H9 (cell line): Measurements from ENCODE around the gene C11orf24. TPM values are rescaled to one million over a fixed set of nuclear protein-coding genes. Genes with fewer than 3 reads are reported as not detected.

Experiments
- DNase-seq: peaks from one replicate; pipeline ENCODE4 v3.0.0-alpha.2; 2017
- H2AFZ ChIP-seq: one replicate; pipeline ENCODE4 v1.6.1; 2013; ENCODE audit warnings: mild to moderate bottlenecking, low read length, control low read depth, moderate library complexity
- H2AK5ac ChIP-seq: 2 replicates; pipeline ENCODE4 v1.6.1; 2013; ENCODE audit warnings: low read length, control low read depth, mixed read lengths; ENCODE audit not compliant: insufficient read length
- H2BK120ac ChIP-seq: one replicate; pipeline ENCODE4 v1.6.1; 2013; ENCODE audit warnings: low read depth, mild to moderate bottlenecking, low read length, control low read depth, inconsistent platforms; ENCODE audit not compliant: poor library complexity, severe bottlenecking
- H2BK12ac ChIP-seq: 2 replicates; pipeline ENCODE4 v1.6.1; 2013; ENCODE audit warnings: low read length, control low read depth, mixed read lengths, low read depth; ENCODE audit not compliant: insufficient read length
- H2BK15ac ChIP-seq: 2 replicates; pipeline ENCODE4 v1.6.1; 2013; ENCODE audit warnings: low read depth, low read length, control low read depth
- H2BK20ac ChIP-seq: one replicate; pipeline ENCODE4 v1.6.1; 2013; ENCODE audit warnings: low read depth, mild to moderate bottlenecking, low read length, control low read depth, inconsistent platforms; ENCODE audit not compliant: poor library complexity, severe bottlenecking
- H2BK5ac ChIP-seq: 2 replicates; pipeline ENCODE4 v1.6.1; 2013; ENCODE audit warnings: low read length, control low read depth, mixed read lengths; ENCODE audit not compliant: insufficient read length
- H3K14ac ChIP-seq: 2 replicates; pipeline ENCODE4 v1.6.1; 2013; ENCODE audit warnings: low read length, control low read depth; ENCODE audit not compliant: insufficient read depth
- H3K18ac ChIP-seq: 2 replicates; pipeline ENCODE4 v1.6.1; 2013; ENCODE audit warnings: low read depth, mild to moderate bottlenecking, mixed read lengths, low read length, control low read depth; ENCODE audit not compliant: insufficient read length
- H3K23ac ChIP-seq: 2 replicates; pipeline ENCODE4 v1.6.1; 2013; ENCODE audit warnings: low read length, control low read depth, mixed read lengths, low read depth; ENCODE audit not compliant: insufficient read length
- H3K23me2 ChIP-seq: 2 replicates; pipeline ENCODE4 v1.6.1; 2013; ENCODE audit warnings: low read depth, mild to moderate bottlenecking, mixed read lengths, low read length, control low read depth; ENCODE audit not compliant: insufficient read length, poor library complexity, severe bottlenecking
- H3K27ac ChIP-seq: 2 replicates; pipeline ENCODE4 v1.5.1; 2013; ENCODE audit warnings: low read length, control low read depth, mixed read lengths, low read depth; ENCODE audit not compliant: insufficient read length
- H3K27me3 ChIP-seq: 2 replicates; pipeline ENCODE4 v1.6.1; 2013; ENCODE audit warnings: low read length, control low read depth, inconsistent platforms; ENCODE audit not compliant: insufficient read depth
- H3K4ac ChIP-seq: 2 replicates; pipeline ENCODE4 v1.6.1; 2013; ENCODE audit warnings: low read depth, mild to moderate bottlenecking, control low read depth, inconsistent platforms, low read length, moderate library complexity
- H3K4me1 ChIP-seq: 2 replicates; pipeline ENCODE4 v1.6.1; 2013; ENCODE audit warnings: low read length, control low read depth, inconsistent platforms; ENCODE audit not compliant: insufficient read depth
- H3K4me2 ChIP-seq: 2 replicates; pipeline ENCODE4 v1.6.1; 2013; ENCODE audit warnings: low read length, control low read depth, mixed read lengths; ENCODE audit not compliant: insufficient read length, insufficient read depth
- H3K56ac ChIP-seq: 2 replicates; pipeline ENCODE4 v1.6.1; 2013; ENCODE audit warnings: low read depth, mild to moderate bottlenecking, mixed read lengths, low read length, control low read depth; ENCODE audit not compliant: insufficient read length
- H3K79me1 ChIP-seq: 2 replicates; pipeline ENCODE4 v1.6.1; 2013; ENCODE audit warnings: low read depth, mild to moderate bottlenecking, moderate library complexity, low read length, control low read depth, inconsistent platforms; ENCODE audit not compliant: insufficient read depth, poor library complexity, severe bottlenecking
- H3K79me2 ChIP-seq: 2 replicates; pipeline ENCODE4 v1.6.1; 2013; ENCODE audit warnings: low read length, control low read depth, inconsistent platforms; ENCODE audit not compliant: insufficient read depth
- H3K9ac ChIP-seq: 2 replicates; pipeline ENCODE4 v1.6.1; 2013; ENCODE audit warnings: low read length, control low read depth, mixed read lengths; ENCODE audit not compliant: insufficient read length; ENCODE audit errors: extremely low read depth
- H3K9me3 ChIP-seq: one replicate; pipeline ENCODE4 v1.6.1; 2013; ENCODE audit warnings: low read depth, low read length, inconsistent platforms; ENCODE audit not compliant: control insufficient read depth
- H3T11ph ChIP-seq: one replicate; pipeline ENCODE4 v1.6.1; 2013; ENCODE audit warnings: mild to moderate bottlenecking, low read length, control low read depth, inconsistent platforms
- H4K20me1 ChIP-seq: one replicate; pipeline ENCODE4 v1.6.1; 2013; ENCODE audit not compliant: control insufficient read depth, insufficient read length, insufficient read depth
- H4K5ac ChIP-seq: 2 replicates; pipeline ENCODE4 v1.6.1; 2013; ENCODE audit warnings: low read depth, mild to moderate bottlenecking, mixed read lengths, low read length, control low read depth; ENCODE audit not compliant: insufficient read length
- H4K8ac ChIP-seq: replicated peaks from 2 replicates; pipeline ENCODE4 v1.6.1; 2013; ENCODE audit warnings: low read length, control low read depth, mixed read lengths, low read depth; ENCODE audit not compliant: insufficient read length
- H4K91ac ChIP-seq: 2 replicates; pipeline ENCODE4 v1.6.1; 2013; ENCODE audit warnings: low read depth, mild to moderate bottlenecking, moderate library complexity, mixed read lengths, low read length, control low read depth; ENCODE audit not compliant: insufficient read length
- H3K27ac Mint-ChIP-seq, 3 experiments: 2 replicates in 2 of 3; 3 replicates in 1 of 3; pipeline ENCODE4 v1.8.0; 2020 to 2021; ENCODE audit warnings: mixed read lengths in 3 of 3, mild to moderate bottlenecking in 1 of 3, moderate library complexity in 1 of 3
- H3K27me3 Mint-ChIP-seq: 2 replicates; pipeline ENCODE4 v1.8.0; 2021; ENCODE audit warnings: low read depth, mild to moderate bottlenecking, moderate library complexity, mixed read lengths
- H3K36me3 Mint-ChIP-seq, 3 experiments: 2 replicates in 2 of 3; 3 replicates in 1 of 3; pipeline ENCODE4 v1.8.0; 2020 to 2021; ENCODE audit warnings: low read depth in 3 of 3, mixed read lengths in 3 of 3; ENCODE audit not compliant: insufficient read depth in 1 of 3
- H3K4me1 Mint-ChIP-seq, 2 experiments: 2 replicates each; pipeline ENCODE4 v1.8.0; 2020; ENCODE audit warnings: mixed read lengths in 2 of 2
- H3K4me3 Mint-ChIP-seq, 2 experiments: 2 replicates in 1 of 2; 3 replicates in 1 of 2; pipeline ENCODE4 v1.8.0; 2020 to 2021; ENCODE audit warnings: mild to moderate bottlenecking in 2 of 2, mixed read lengths in 2 of 2, moderate library complexity in 1 of 2
- H3K9me3 Mint-ChIP-seq, 2 experiments: 2 replicates in 1 of 2; 3 replicates in 1 of 2; pipeline ENCODE4 v1.8.0; 2020; ENCODE audit warnings: mild to moderate bottlenecking in 2 of 2, mixed read lengths in 2 of 2, moderate library complexity in 1 of 2
- CTCF ChIP-seq: fragments of 200-600 bp; sonication (generic); conservative IDR thresholded peaks from 3 replicates; pipeline ENCODE4 v1.8.0; 2021; ENCODE audit warnings: antibody characterized with exemption, mild to moderate bottlenecking
- WGBS: extraction: QIAGEN DNeasy Blood & Tissue Kit; methylation state at CpG from one replicate; pipeline ENCODE4 v1.1.7; 2013; ENCODE audit warnings: missing lambda C conversion rate, low lambda C conversion rate, mixed read lengths; ENCODE audit not compliant: insufficient read length; ENCODE audit errors: extremely low coverage; 5-methylcytosine and 5-hydroxymethylcytosine counted together
- total RNA-seq: library from RNA; stranded (reverse); gene quantifications from 2 replicates; pipeline ENCODE4 v1.2.1, GENCODE V29; 2021

The C11orf24 gene
- total RNA-seq, 1 experiment from 2014 or later: 46.8 TPM

- no peak overlapping the region for H2BK15ac ChIP-seq
- H4K8ac ChIP-seq: no peak overlapping the region
- H3K4me2 ChIP-seq: no peak overlapping the region
- H3K79me2 ChIP-seq: peaks cover 2% of the 10 kb centered on the region; the same call in 1 of the 2 replicates
- Mint-ChIP-seq H3K9me3 (no peaks in the 10 kb centered on the region), H3K36me3 (no peaks in the 10 kb centered on the region; a peak in 2 of 7 replicates), H3K4me3 (peak overlapping the region in 1 of 2 experiments; percentile 40; a peak in 1 of 5 replicates), H3K27ac (no peak overlapping the region), H3K4me1 (peaks cover 14 to 20% of the 10 kb centered on the region in 2 experiments), H3K27me3 (no peaks in the 10 kb centered on the region; the same call in 1 of the 2 replicates)
- no peak overlapping the region for H3K27ac ChIP-seq
- H3K4me1 ChIP-seq: no peaks in the 10 kb centered on the region; the same call in 1 of the 2 replicates
- H2BK20ac ChIP-seq: no peak overlapping the region
- no peak overlapping the region for H2BK5ac ChIP-seq
- H3K4ac ChIP-seq: no peak overlapping the region
- peaks cover 3% of the 10 kb centered on the region for H3K23me2 ChIP-seq
- no peak for TF ChIP-seq CTCF
- H2AK5ac ChIP-seq: no peak overlapping the region
- no peaks in the 10 kb centered on the region for H3K27me3 ChIP-seq
- no peak overlapping the region for H2AFZ ChIP-seq
- WGBS: no CpG with 5 or more reads among the region's 1 CpG
- no peak overlapping the region for H3K14ac ChIP-seq
- no peak overlapping the region for H3T11ph ChIP-seq
- no peak overlapping the region for H2BK12ac ChIP-seq
- H3K9me3 ChIP-seq: no peaks in the 10 kb centered on the region
- no peak overlapping the region for H3K9ac ChIP-seq
- no peak overlapping the region for H3K18ac ChIP-seq
- no peak overlapping the region for H3K23ac ChIP-seq
- H3K56ac ChIP-seq: no peak overlapping the region
- H2BK120ac ChIP-seq: no peak overlapping the region
- no peaks in the 10 kb centered on the region for H4K20me1 ChIP-seq
- no peak overlapping the region for H4K5ac ChIP-seq
- no peak overlapping the region for H4K91ac ChIP-seq
- no peak for DNase-seq
- peaks cover 4% of the 10 kb centered on the region for H3K79me1 ChIP-seq
Measured at GRCh38 chr11:68274306-68274705, 2.5 kb upstream of the C11orf24 start.
